Central memory CD8-positive, alpha-beta T cell (primary cell): ENCODE data around the gene ITGB3.

ENCODE experiments used
- ATAC-seq: fragments of 150-1000 bp; cut with Tn5 transposase; replicated peaks from 2 replicates; pipeline ENCODE4 v1.10.0; 2022; ENCODE audit warnings: mild to moderate bottlenecking, moderate FRiP score, moderate number of reproducible peaks; ENCODE audit not compliant: poor library complexity, severe bottlenecking; ENCODE audit errors: extremely low read depth
- DNase-seq, 2 donors: peaks; one replicate each; pipeline ENCODE4 v3.0.0; 2021; ENCODE audit warnings: low spot score in 2 of 2
- H3K27ac Mint-ChIP-seq: one replicate; pipeline ENCODE4 v1.8.0; 2022; ENCODE audit warnings: low read depth, mild to moderate bottlenecking, moderate library complexity, mixed read lengths
- H3K27me3 Mint-ChIP-seq: one replicate; pipeline ENCODE4 v1.8.0; 2022; ENCODE audit warnings: mixed read lengths
- H3K36me3 Mint-ChIP-seq: one replicate; pipeline ENCODE4 v1.8.0; 2022; ENCODE audit warnings: mild to moderate bottlenecking, moderate library complexity, mixed read lengths; ENCODE audit not compliant: insufficient read depth
- H3K4me1 Mint-ChIP-seq: one replicate; pipeline ENCODE4 v1.8.0; 2022; ENCODE audit warnings: mixed read lengths
- H3K4me3 Mint-ChIP-seq: one replicate; pipeline ENCODE4 v1.8.0; 2022; ENCODE audit warnings: mild to moderate bottlenecking, moderate library complexity, mixed read lengths
- H3K9me3 Mint-ChIP-seq: one replicate; pipeline ENCODE4 v1.8.0; 2022; ENCODE audit warnings: mixed read lengths

Gene ITGB3

DNA sequence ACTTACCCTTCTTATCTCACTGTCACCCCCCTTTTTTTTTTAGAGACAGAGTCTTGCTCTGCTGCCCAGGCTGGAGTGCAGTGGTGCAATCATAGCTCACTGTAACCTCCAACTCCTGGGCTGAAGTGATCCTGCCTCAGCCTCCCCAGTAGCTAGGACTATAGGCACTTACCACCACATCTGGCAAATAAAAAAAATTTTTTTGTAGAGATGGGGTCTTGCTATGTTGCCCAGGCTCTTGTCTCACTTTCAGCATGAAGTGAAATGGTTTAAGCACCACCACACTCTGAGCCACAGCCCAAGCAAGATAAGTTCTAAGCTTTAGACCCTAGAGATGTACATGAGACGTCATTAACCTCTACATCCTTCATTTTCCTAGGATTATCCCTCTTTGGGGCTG lies 35.7 kb downstream of the ITGB3 start:
- H3K36me3 Mint-ChIP-seq, result no peaks in the 10 kb centered on the region
- H3K27ac Mint-ChIP-seq, result no peak overlapping the region
- DNase-seq, result no peak
- no peak overlapping the region for H3K4me3 Mint-ChIP-seq
- no peaks in the 10 kb centered on the region for H3K4me1 Mint-ChIP-seq
- no peaks in the 10 kb centered on the region for H3K27me3 Mint-ChIP-seq
- H3K9me3 Mint-ChIP-seq, result no peaks in the 10 kb centered on the region
- ATAC-seq, result no peak

DNA sequence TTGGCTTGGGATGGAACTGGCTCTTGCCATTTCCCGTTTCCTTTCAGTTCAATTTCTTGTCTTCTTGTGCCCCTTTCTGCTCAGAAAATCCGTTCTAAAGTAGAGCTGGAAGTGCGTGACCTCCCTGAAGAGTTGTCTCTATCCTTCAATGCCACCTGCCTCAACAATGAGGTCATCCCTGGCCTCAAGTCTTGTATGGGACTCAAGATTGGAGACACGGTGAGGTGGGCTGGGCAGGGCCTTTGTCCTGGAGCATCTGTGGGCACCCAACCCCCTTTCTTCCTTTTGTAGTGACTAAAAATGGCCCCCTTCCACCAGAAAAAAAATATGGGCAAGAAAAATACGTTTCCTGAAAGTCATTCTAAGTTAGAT lies 37.2 kb downstream of the ITGB3 start:
- H3K36me3 Mint-ChIP-seq, result no peaks in the 10 kb centered on the region
- DNase-seq (no peak), ATAC-seq (no peak)
- H3K27ac Mint-ChIP-seq, result no peak overlapping the region
- no peak overlapping the region for H3K4me3 Mint-ChIP-seq
- no peaks in the 10 kb centered on the region for H3K9me3 Mint-ChIP-seq
- H3K27me3 Mint-ChIP-seq, result peaks cover 14% of the 10 kb centered on the region
- no peaks in the 10 kb centered on the region for H3K4me1 Mint-ChIP-seq

DNA sequence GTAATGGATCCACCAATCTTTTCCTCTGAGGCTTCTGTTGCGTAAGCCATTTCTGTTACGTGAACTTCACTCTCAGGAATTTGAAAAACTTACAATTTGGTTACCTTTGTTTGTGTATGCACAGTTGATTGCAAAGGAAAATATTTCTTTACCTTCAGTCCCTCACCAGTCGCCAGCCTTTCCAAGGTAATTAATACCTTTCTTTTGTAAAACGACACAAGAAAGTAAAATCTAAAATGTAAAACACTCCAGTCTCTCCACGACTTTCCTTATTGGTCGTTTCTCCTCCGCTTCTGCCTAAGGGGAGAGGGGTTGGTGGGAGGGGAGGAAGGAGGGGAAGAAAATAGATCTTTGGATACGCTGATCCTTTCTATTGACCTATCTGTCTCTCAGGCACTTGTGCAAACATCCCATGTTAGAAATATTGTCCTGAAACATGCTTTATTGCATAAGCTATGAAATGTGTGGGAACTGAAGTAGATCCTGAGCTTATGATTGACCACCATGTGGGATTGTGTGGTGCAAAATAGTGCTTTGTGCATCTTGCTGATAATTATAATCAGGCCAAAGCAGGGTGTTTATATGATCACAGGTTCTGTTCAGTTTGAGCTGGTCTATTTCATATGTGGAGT lies 37.7 kb downstream of the ITGB3 start:
- Mint-ChIP-seq H3K4me3 (no peak overlapping the region), H3K4me1 (no peaks in the 10 kb centered on the region), H3K9me3 (no peaks in the 10 kb centered on the region), H3K27me3 (peaks cover 14% of the 10 kb centered on the region), H3K27ac (no peak overlapping the region), H3K36me3 (no peaks in the 10 kb centered on the region)
- ATAC-seq (no peak), DNase-seq (no peak)

DNA sequence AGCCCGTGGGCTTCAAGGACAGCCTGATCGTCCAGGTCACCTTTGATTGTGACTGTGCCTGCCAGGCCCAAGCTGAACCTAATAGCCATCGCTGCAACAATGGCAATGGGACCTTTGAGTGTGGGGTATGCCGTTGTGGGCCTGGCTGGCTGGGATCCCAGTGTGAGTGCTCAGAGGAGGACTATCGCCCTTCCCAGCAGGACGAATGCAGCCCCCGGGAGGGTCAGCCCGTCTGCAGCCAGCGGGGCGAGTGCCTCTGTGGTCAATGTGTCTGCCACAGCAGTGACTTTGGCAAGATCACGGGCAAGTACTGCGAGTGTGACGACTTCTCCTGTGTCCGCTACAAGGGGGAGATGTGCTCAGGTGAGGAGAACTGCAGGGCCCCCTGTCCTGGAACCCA lies 38.6 kb downstream of the ITGB3 start:
- H3K27ac Mint-ChIP-seq, result no peak overlapping the region
- H3K36me3 Mint-ChIP-seq, result no peaks in the 10 kb centered on the region
- H3K9me3 Mint-ChIP-seq, result no peaks in the 10 kb centered on the region
- DNase-seq (no peak), ATAC-seq (no peak)
- peaks cover 14% of the 10 kb centered on the region for H3K27me3 Mint-ChIP-seq
- H3K4me1 Mint-ChIP-seq, result no peaks in the 10 kb centered on the region
- no peak overlapping the region for H3K4me3 Mint-ChIP-seq

DNA sequence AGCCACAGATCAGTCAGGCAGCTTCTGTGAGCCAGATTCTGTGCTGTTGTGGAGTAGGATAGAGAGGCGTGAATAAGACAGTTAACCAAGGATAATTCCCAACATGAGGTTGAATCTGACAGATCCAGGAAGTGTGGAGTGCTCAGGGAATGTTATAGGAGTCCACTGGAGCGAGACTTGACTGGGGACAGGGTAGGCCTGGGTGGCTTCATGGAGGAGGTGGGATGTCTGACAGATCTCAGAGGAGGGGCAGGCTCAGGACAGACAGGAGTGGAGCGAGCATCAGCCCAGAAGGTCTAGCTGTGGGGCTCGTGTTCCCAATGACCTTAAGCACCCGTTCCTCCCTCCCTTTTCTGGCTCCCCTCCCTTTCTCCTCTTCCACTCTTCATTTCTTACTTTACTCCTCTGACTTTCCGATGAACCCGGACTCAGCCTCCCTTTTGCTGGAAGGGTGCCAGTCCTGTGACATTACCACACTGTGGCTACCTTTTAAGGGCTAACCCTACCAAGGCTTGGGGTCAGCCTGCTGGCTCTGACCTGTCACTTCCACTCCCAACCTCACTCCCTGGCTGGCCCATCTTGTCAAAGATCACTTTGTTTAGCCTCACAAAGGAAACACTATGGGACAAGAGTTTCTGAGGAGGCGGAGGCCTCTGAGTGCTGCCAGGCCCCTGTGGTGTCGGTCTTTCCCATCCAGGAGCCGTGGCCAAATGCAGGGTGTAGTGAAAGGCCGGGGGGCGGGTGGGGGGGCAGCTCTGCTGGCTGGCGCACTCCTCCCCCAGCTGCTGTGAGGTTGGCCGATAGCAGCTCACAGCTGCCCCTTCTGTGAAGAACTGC lies 41.6 kb downstream of the ITGB3 start:
- DNase-seq, result no peak
- no peaks in the 10 kb centered on the region for H3K4me1 Mint-ChIP-seq
- no peak overlapping the region for H3K27ac Mint-ChIP-seq
- H3K27me3 Mint-ChIP-seq, result peaks cover 14% of the 10 kb centered on the region
- no peaks in the 10 kb centered on the region for H3K36me3 Mint-ChIP-seq
- no peaks in the 10 kb centered on the region for H3K9me3 Mint-ChIP-seq
- H3K4me3 Mint-ChIP-seq, result no peak overlapping the region
- ATAC-seq, result no peak

DNA sequence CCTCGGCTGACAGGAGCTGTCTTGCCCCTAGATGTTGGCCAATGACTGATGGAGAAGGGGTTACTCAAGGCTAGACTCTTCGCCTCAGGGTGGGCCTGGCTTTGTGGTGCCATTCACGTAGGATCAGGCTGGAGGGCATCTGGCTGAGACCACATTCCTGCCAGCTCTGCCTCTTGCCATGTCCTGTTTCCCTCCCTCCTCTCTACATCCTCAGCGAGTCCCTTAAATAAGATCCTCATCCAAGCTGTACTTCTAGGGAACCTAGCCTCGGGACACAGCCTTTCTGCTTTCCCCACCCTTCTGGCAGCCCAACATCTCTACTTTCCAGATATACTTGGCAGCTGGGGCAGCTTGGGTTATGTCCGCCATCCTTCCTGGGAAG lies 42.2 kb downstream of the ITGB3 start:
- ATAC-seq (no peak), DNase-seq (no peak)
- H3K4me3 Mint-ChIP-seq, result no peak overlapping the region
- no peaks in the 10 kb centered on the region for H3K4me1 Mint-ChIP-seq
- H3K9me3 Mint-ChIP-seq, result no peaks in the 10 kb centered on the region
- peaks cover 14% of the 10 kb centered on the region for H3K27me3 Mint-ChIP-seq
- H3K36me3 Mint-ChIP-seq, result no peaks in the 10 kb centered on the region
- H3K27ac Mint-ChIP-seq, result no peak overlapping the region

DNA sequence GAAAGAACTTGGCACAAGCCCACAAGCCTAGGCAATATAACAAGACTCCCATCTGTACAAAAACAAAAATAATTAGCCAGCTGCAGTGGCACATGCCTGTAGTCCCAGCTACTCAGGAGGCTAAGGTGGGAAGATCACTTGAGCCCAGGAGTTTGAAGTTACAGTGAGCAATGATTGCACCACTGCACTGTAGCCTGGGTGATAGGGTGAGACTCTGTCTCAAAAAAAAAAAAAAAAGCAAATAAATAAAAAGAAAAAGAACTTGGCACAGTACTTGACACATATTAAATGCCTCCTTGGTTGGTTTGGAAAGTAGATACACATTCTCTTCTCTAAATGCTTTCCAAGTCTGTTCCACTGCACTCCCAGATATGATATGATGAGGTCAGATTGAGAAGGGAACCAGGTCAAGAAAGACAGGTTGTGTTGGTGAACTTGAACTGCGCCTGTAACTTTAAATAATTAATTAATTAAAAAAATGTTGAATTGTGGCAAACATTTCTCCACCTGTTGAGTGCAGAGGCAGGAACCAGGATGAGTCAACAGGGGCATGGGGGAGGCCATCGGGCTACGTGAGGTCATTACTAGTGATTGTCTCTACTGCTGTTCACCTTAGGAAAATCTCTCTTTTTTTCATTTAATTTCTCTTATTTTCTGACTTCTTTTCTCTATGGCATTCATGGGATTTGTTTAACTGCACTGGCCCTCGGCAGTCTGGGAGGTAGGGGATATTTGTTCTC lies 44.2 kb downstream of the ITGB3 start:
- DNase-seq, result no peak
- H3K27me3 Mint-ChIP-seq, result peaks cover 14% of the 10 kb centered on the region
- no peak overlapping the region for H3K4me3 Mint-ChIP-seq
- no peak for ATAC-seq
- no peaks in the 10 kb centered on the region for H3K36me3 Mint-ChIP-seq
- H3K27ac Mint-ChIP-seq, result no peak overlapping the region
- no peaks in the 10 kb centered on the region for H3K4me1 Mint-ChIP-seq
- no peaks in the 10 kb centered on the region for H3K9me3 Mint-ChIP-seq

DNA sequence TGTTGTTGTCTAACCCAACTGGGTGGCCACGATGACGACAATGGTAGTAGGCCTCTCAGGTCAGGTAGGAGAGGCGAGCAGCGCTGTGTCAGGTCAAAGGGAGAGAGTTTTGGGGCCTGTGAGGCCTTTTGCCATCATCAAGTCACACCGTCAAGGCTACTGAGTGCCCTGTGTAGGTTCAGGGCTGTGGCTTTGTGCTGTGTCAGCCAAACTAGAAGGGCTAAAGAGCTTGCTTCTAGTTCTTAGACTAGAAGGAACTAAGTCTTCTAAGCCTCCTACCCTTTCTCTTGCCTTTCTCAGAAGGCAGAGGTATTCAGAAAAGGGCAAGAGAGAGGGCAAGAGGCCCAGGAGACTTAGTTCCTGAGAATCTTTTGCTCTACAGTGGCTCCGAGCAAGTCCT lies 45.1 kb downstream of the ITGB3 start:
- Mint-ChIP-seq H3K4me1 (no peaks in the 10 kb centered on the region), H3K9me3 (no peaks in the 10 kb centered on the region), H3K36me3 (no peaks in the 10 kb centered on the region), H3K4me3 (no peak overlapping the region), H3K27me3 (peaks cover 14% of the 10 kb centered on the region), H3K27ac (no peak overlapping the region)
- ATAC-seq (no peak), DNase-seq (no peak)

DNA sequence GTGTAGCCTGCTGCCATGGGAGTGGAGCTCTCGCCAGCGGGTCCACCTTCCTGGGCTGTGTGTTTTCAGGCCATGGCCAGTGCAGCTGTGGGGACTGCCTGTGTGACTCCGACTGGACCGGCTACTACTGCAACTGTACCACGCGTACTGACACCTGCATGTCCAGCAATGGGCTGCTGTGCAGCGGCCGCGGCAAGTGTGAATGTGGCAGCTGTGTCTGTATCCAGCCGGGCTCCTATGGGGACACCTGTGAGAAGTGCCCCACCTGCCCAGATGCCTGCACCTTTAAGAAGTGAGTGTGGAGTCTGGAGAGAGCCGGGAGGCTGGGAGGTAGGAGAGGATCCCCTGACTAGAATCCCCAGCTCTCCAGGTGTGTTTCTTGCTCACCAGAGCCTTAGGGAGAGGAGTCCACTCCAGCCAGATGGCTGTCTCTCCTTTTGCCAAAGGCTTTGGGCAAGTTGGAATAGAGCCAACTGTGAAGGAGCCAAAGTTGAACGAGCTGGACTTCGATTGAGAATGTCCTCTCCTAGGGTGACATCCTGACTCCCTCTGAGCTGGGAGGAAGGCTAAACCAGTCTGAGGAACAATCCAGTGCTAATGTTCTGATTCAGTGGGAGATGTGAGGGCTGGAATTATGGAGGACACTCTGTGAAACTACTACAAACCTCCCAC lies 45.7 kb downstream of the ITGB3 start:
- H3K27me3 Mint-ChIP-seq, result peaks cover 14% of the 10 kb centered on the region
- H3K4me3 Mint-ChIP-seq, result no peak overlapping the region
- no peaks in the 10 kb centered on the region for H3K36me3 Mint-ChIP-seq
- H3K27ac Mint-ChIP-seq, result no peak overlapping the region
- no peaks in the 10 kb centered on the region for H3K9me3 Mint-ChIP-seq
- H3K4me1 Mint-ChIP-seq, result no peaks in the 10 kb centered on the region
- ATAC-seq, result no peak
- no peak for DNase-seq

DNA sequence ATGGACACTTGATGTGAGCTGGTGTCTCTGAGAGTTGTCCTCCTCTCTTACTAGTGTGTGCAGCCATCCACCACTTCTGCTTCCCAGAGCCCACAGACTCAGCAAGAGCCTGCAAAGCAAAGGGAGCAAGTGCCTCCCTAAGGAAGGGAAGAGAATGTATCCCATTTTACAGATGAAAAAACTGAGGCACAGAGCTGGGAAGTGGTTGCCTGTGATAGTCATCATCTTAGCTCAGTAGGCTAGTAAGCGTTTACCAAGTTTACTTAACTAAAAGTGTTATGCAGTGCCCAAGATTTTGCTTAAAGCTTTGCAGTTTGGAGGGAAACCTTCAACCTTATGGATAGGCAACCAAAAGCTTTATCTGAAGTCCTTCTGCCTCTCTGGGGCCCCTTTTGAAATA lies 47.1 kb downstream of the ITGB3 start:
- Mint-ChIP-seq H3K9me3 (no peaks in the 10 kb centered on the region), H3K4me3 (no peak overlapping the region), H3K27me3 (peaks cover under 1% of the 10 kb centered on the region), H3K27ac (no peak overlapping the region), H3K4me1 (peaks cover 7% of the 10 kb centered on the region), H3K36me3 (no peaks in the 10 kb centered on the region)
- DNase-seq (no peak), ATAC-seq (no peak)

DNA sequence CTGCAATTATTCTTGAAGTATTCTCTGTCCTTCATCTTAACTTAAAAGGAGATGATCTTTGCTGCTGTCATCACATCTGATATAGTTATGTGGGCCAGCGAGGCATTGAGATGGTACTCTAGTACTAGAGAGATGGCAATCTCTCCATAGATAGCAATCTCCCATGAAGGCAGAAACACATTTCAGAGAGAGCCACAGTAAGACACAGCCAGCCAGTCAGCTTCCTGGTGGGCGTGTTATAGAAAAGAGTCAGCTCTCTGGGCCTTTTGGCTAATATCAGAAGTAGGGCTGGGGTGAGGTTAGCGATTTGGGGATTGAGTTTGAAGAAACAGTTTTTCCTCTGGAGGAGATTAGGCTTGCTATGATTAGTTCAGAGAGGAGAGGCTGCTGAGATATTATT lies 47.5 kb downstream of the ITGB3 start:
- Mint-ChIP-seq H3K4me3 (no peak overlapping the region), H3K27ac (no peak overlapping the region), H3K27me3 (no peaks in the 10 kb centered on the region), H3K4me1 (peaks cover 10% of the 10 kb centered on the region), H3K36me3 (no peaks in the 10 kb centered on the region), H3K9me3 (no peaks in the 10 kb centered on the region)
- ATAC-seq (no peak), DNase-seq (no peak)

DNA sequence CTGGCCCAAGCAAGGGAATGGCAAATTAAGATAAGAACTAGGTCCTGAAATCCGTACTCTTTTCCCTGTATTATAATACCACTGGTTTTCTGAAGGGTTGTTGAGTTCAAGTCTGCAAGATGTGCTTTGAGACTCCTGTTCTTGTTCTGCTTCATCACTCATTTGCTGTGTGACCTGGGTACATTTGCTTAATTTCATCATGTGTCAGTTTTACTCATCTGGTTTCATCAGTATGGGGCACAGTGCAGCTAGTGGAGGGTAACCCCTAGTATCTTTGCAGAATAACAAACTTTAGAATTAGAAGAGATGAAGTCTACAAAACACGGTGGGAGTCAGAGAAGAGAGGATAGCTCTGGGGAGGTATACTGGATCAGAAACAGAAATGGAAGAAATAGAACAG lies 48.2 kb downstream of the ITGB3 start:
- H3K4me1 Mint-ChIP-seq, result peaks cover 12% of the 10 kb centered on the region
- no peak overlapping the region for H3K27ac Mint-ChIP-seq
- no peak overlapping the region for H3K4me3 Mint-ChIP-seq
- H3K27me3 Mint-ChIP-seq, result no peaks in the 10 kb centered on the region
- DNase-seq, result no peak
- no peak for ATAC-seq
- H3K9me3 Mint-ChIP-seq, result no peaks in the 10 kb centered on the region
- H3K36me3 Mint-ChIP-seq, result no peaks in the 10 kb centered on the region
